H1 (cell line): ENCODE data around the gene CHCHD6. TPM values are rescaled to one million over a fixed set of nuclear protein-coding genes. Genes with fewer than 3 reads are reported as not detected.

ENCODE experiments used
- KDM1A ChIP-seq: fragments of 200-600, 300-600 bp; sonication (generic); IDR thresholded peaks from 2 replicates; pipeline ENCODE4 v1.7.1; 2016; ENCODE audit warnings: mild to moderate bottlenecking, low read length, borderline replicate concordance
- KDM4A ChIP-seq: IDR thresholded peaks from one replicate; pipeline ENCODE4 v1.7.1; 2012; ENCODE audit warnings: low read depth, mild to moderate bottlenecking, moderate library complexity, low read length, inconsistent platforms; ENCODE audit not compliant: severe bottlenecking
- NRF1 ChIP-seq: IDR thresholded peaks from 2 replicates; pipeline ENCODE4 v1.6.1; 2011; ENCODE audit warnings: mild to moderate bottlenecking, low read depth, low read length, improper control_type of control experiment
- TAF1 ChIP-seq: IDR thresholded peaks from 2 replicates; pipeline ENCODE4 v1.6.1; 2011; ENCODE audit warnings: mild to moderate bottlenecking, low read depth, low read length
- TAF7 ChIP-seq: optimal IDR thresholded peaks from 2 replicates; pipeline ENCODE3; 2011; ENCODE audit warnings: low read depth, mild to moderate bottlenecking, inconsistent platforms, low read length, moderate library complexity, borderline replicate concordance
- polyA plus RNA-seq, 7 experiments: library from polyadenylated mRNA; depleted of rRNA in 3 of 7; stranded (reverse) in 5 of 7; unstranded in 2 of 7; fragments of >200 nt in 5 of 7; fragments of 200-250 nt in 2 of 7; gene quantifications; 1 replicate in 5 of 7; 2 replicates in 1 of 7; 4 replicates in 1 of 7; pipeline versions ENCODE4 v1.2.1 to v1.2.3, GENCODE V29; 2011 to 2013; ENCODE audit warnings: missing spikeins in 2 of 7, mixed read lengths in 2 of 7
- total RNA-seq: library from RNA; stranded (reverse); fragmentation: NEBNext Ultra II Directional; extraction: Animal tissue kit (Norgen Biotek cat#: 25700); gene quantifications from 2 replicates; pipeline ENCODE4 v1.2.1, GENCODE V29; 2021
- TF ChIP-seq, protein P1 (sequence below): IDR thresholded peaks from 2 replicates; pipeline ENCODE4 v1.6.1; 2012; ENCODE audit warnings: inconsistent platforms

The CHCHD6 gene
- total and polyA plus RNA-seq, 2 of the 8 experiments (the other 6 are each of a cell fraction or from before 2014, with no cell fraction given), result 32.4 to 37.6 TPM

DNA sequence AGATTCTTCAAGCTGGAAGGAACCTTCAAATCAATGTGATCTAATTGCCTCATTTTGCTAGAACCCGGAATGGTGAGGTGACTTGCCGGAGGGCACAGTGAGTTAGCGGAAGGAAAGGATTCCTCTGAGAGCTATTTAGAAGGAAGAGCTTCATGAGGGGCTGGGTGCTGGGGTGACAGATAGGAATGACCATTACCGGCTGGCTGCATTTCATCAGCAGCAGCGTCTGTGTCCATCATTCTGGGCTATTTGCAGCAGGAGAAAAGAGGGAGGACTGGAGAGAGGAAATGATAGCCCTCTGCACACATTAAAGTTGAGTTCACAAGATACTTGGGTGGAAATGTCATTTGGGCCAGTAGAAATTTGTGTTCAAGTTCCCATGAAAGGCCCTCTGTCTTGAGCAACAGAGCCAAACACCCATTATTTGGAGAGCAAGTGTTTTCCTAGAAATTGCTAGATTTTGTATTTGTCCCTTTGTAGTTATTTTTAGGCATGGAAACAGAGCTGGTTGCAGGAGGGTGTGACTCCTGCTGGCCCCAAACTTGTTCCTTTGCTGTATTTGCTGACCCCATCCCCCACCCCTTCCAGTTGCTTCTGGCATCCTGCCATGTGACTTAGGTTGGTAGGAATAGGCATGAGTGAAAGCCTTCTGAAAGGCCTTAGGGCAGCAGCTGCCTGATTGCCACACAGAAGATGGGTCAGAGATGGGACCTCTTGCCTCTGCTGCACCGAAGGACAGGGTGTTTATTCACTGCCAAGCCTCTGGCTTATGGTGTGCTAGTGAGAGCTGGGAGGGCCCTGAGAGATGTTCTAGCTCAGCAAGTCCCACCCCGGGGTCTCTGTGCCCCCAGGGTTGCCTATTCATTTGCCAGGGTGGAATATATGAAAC is 191.4 kb downstream of the CHCHD6 start (continued):
- TF ChIP-seq, protein P1, sequence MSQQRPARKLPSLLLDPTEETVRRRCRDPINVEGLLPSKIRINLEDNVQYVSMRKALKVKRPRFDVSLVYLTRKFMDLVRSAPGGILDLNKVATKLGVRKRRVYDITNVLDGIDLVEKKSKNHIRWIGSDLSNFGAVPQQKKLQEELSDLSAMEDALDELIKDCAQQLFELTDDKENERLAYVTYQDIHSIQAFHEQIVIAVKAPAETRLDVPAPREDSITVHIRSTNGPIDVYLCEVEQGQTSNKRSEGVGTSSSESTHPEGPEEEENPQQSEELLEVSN, result no peak
- TF ChIP-seq NRF1 (no peak), KDM4A (no peak), TAF1 (no peak), TAF7 (no peak), KDM1A (no peak)
